Endothelial cell of umbilical vein (primary cell): ENCODE results near the gene COL5A3.

Source experiments
- CTCF ChIP-seq, 2 donors: IDR thresholded peaks; 1 replicate in 1 of 2; 2 replicates in 1 of 2; pipeline ENCODE4 v1.5.1; 2011; ENCODE audit warnings: low read length in 2 of 2, mild to moderate bottlenecking in 2 of 2, moderate library complexity in 2 of 2, control low read depth in 1 of 2, inconsistent platforms in 1 of 2, low read depth in 1 of 2; ENCODE audit not compliant: insufficient read depth in 1 of 2; ENCODE audit errors: extremely low read depth in 1 of 2
- EZH2 ChIP-seq: IDR thresholded peaks from 2 replicates; pipeline ENCODE4 v1.6.1; 2012; ENCODE audit warnings: borderline replicate concordance, low read depth, mild to moderate bottlenecking, moderate library complexity, low read length, inconsistent platforms; ENCODE audit not compliant: severe bottlenecking
- MAX ChIP-seq: IDR thresholded peaks from 2 replicates; pipeline ENCODE4 v1.6.1; 2011; ENCODE audit not compliant: insufficient read depth, insufficient read length
- MYC ChIP-seq: IDR thresholded peaks from one replicate; pipeline ENCODE4 v1.6.1; 2011; ENCODE audit warnings: mild to moderate bottlenecking, low read depth, low read length
- POLR2AphosphoS5 ChIP-seq: IDR thresholded peaks from 2 replicates; pipeline ENCODE4 v1.6.1; 2012; ENCODE audit warnings: low read depth, mild to moderate bottlenecking, control low read depth, low read length, moderate library complexity; ENCODE audit not compliant: insufficient read depth

GRCh38 chr19:9937001-9937411 lies 73.3 kb downstream of the COL5A3 start:
- TF ChIP-seq POLR2AphosphoS5, result no peak
- TF ChIP-seq CTCF (IDR thresholded peaks at IDR 0.05; ENCODE audit: extremely low read depth in 1 of 2, insufficient read depth in 1 of 2, low read depth in 1 of 2, low read length in 2 of 2), result no peak
- TF ChIP-seq MYC, result no peak
- TF ChIP-seq MAX, result no peak
- TF ChIP-seq EZH2, result no peak
